Karpas-422 (cell line): ENCODE measurements around the gene CHRNE. TPM values are rescaled to one million over a fixed set of nuclear protein-coding genes. Genes with fewer than 3 reads are reported as not detected.

Experiments
- DNase-seq: peaks from one replicate; pipeline ENCODE4 v3.0.0-alpha.2; 2015
- H2AFZ ChIP-seq: fragments of 200-600 bp; sonication (generic); 2 replicates; pipeline ENCODE4 v1.6.1; 2014; ENCODE audit warnings: antibody characterized with exemption, low read length, mixed read lengths
- H3K27ac ChIP-seq: fragments of 200-600 bp; sonication (generic); 2 replicates; pipeline ENCODE4 v1.5.1; 2014; ENCODE audit warnings: mild to moderate bottlenecking, low read length, moderate library complexity
- H3K27me3 ChIP-seq: fragments of 200-600 bp; sonication (generic); 2 replicates; pipeline ENCODE4 v1.6.1; 2014; ENCODE audit warnings: low read length, mixed read lengths
- H3K36me3 ChIP-seq: fragments of 200-600 bp; sonication (generic); 2 replicates; pipeline ENCODE4 v1.6.1; 2014; ENCODE audit warnings: low read length, mixed read lengths; ENCODE audit not compliant: insufficient read depth
- H3K4me1 ChIP-seq: fragments of 200-600 bp; sonication (generic); 2 replicates; pipeline ENCODE4 v1.6.1; 2014; ENCODE audit warnings: mild to moderate bottlenecking, low read length, mixed read lengths
- H3K4me2 ChIP-seq: fragments of 200-600 bp; sonication (generic); 2 replicates; pipeline ENCODE4 v1.6.1; 2014; ENCODE audit warnings: low read length, low read depth, mild to moderate bottlenecking; ENCODE audit not compliant: poor library complexity, severe bottlenecking
- H3K4me3 ChIP-seq: fragments of 200-600 bp; sonication (generic); 2 replicates; pipeline ENCODE4 v1.5.1; 2014; ENCODE audit warnings: mild to moderate bottlenecking, antibody characterized with exemption, low read length, mixed read lengths
- H3K79me2 ChIP-seq: fragments of 200-600 bp; sonication (generic); 2 replicates; pipeline ENCODE4 v1.6.1; 2014; ENCODE audit warnings: mild to moderate bottlenecking, low read length, mixed read lengths
- H3K9ac ChIP-seq: fragments of 200-600 bp; sonication (generic); 2 replicates; pipeline ENCODE4 v1.6.0; 2014; ENCODE audit warnings: low read length
- H3K9me2 ChIP-seq: fragments of 200-600 bp; sonication (generic), shearing (Covaris generic); replicated peaks from 2 replicates; pipeline ENCODE4 v1.6.0; 2014; ENCODE audit warnings: mild to moderate bottlenecking, low read length, moderate library complexity; ENCODE audit not compliant: insufficient read depth
- H3K9me3 ChIP-seq: fragments of 300-700, 200-600 bp; sonication (generic); 2 replicates; pipeline ENCODE4 v1.6.1; 2014; ENCODE audit warnings: low read length, mixed read lengths
- H4K20me1 ChIP-seq: fragments of 200-600 bp; sonication (generic); 2 replicates; pipeline ENCODE4 v1.6.1; 2014; ENCODE audit warnings: mild to moderate bottlenecking, antibody characterized with exemption, low read length, low read depth; ENCODE audit not compliant: insufficient read depth
- total RNA-seq: library from RNA; depleted of rRNA; stranded (reverse); fragments of >200 nt; shearing (Covaris generic); gene quantifications from 2 replicates; pipeline ENCODE4 v1.2.3, GENCODE V29; 2014; ENCODE audit warnings: low replicate concordance

The CHRNE gene
- total RNA-seq, 1 experiment from 2014 or later, result 0.11 TPM

GRCh38 chr17:4898351-4898750 lies 4.5 kb downstream of the CHRNE start:
- Histone ChIP-seq H3K9me3 (no peaks in the 10 kb centered on the region), H4K20me1 (0 out of 2 replicates have a peak, but pooled peaks cover 5% of the 10 kb centered on the region), H3K4me3 (no peak overlapping the region), H3K27ac (no peak overlapping the region), H3K4me1 (peaks cover 6% of the 10 kb centered on the region), H3K9ac (no peak overlapping the region), H3K27me3 (no peaks in the 10 kb centered on the region), H3K79me2 (no peaks in the 10 kb centered on the region), H3K36me3 (no peaks in the 10 kb centered on the region; the same call in 1 of the 2 replicates), H3K9me2 (no peaks in the 10 kb centered on the region), H3K4me2 (no peak overlapping the region), H2AFZ (no peak overlapping the region)
- no peak for DNase-seq

DNA sequence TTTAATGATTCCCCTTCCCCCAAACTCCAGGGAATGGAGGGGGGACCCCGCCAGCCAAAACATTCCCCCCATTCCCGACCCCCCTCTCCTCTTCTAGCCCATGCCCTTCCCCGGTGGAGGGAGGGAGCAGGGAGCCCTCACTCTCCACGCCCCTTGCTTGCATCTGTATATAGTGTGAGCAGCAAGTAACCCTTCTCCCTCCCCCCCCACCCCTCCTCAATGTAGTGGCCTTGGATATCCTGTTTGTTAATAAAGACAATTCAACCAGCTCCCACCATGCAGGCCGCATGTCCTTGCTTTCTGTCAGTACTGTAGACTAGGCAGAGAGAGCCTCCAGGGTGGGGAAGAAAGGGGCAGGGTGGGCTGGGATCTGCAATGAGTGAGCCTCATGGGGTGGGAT lies 5.1 kb downstream of the CHRNE start:
- Histone ChIP-seq H3K4me2 (no peak overlapping the region), H3K9me2 (no peaks in the 10 kb centered on the region), H3K9ac (no peak overlapping the region), H3K36me3 (no peaks in the 10 kb centered on the region; the same call in 1 of the 2 replicates), H3K4me1 (peaks cover under 1% of the 10 kb centered on the region), H3K79me2 (no peaks in the 10 kb centered on the region), H3K4me3 (no peak overlapping the region), H3K27me3 (no peaks in the 10 kb centered on the region), H4K20me1 (0 out of 2 replicates have a peak, but pooled peaks cover 5% of the 10 kb centered on the region), H3K9me3 (no peaks in the 10 kb centered on the region), H2AFZ (no peak overlapping the region), H3K27ac (no peak overlapping the region)
- no peak for DNase-seq

DNA sequence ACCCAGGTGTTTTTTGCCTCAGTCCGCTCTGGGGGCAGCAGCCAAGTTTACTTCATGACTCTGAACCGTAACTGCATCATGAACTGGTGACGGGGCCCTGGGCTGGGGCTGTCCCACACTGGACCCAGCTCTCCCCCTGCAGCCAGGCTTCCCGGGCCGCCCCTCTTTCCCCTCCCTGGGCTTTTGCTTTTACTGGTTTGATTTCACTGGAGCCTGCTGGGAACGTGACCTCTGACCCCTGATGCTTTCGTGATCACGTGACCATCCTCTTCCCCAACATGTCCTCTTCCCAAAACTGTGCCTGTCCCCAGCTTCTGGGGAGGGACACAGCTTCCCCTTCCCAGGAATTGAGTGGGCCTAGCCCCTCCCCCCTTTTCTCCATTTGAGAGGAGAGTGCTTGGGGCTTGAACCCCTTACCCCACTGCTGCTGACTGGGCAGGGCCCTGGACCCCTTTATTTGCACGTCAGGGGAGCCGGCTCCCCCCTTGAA lies 5.7 kb downstream of the CHRNE start:
- H3K4me3 ChIP-seq, result no peak overlapping the region
- H2AFZ ChIP-seq, result no peak overlapping the region
- no peaks in the 10 kb centered on the region for H3K27me3 ChIP-seq
- H3K4me1 ChIP-seq, result no peaks in the 10 kb centered on the region
- no peaks in the 10 kb centered on the region for H3K9me3 ChIP-seq
- DNase-seq, result no peak
- H3K27ac ChIP-seq, result no peak overlapping the region
- no peak overlapping the region for H3K9ac ChIP-seq
- no peak overlapping the region for H3K4me2 ChIP-seq
- H3K9me2 ChIP-seq, result no peaks in the 10 kb centered on the region
- H4K20me1 ChIP-seq, result 0 out of 2 replicates have a peak, but pooled peaks cover 3% of the 10 kb centered on the region
- no peaks in the 10 kb centered on the region; the same call in 1 of the 2 replicates for H3K36me3 ChIP-seq
- H3K79me2 ChIP-seq, result no peaks in the 10 kb centered on the region

GRCh38 chr17:4896332-4897197 lies 6.3 kb downstream of the CHRNE start:
- Histone ChIP-seq H3K27me3 (no peaks in the 10 kb centered on the region), H3K4me1 (no peaks in the 10 kb centered on the region), H3K4me2 (no peak overlapping the region), H3K9me3 (no peaks in the 10 kb centered on the region), H3K9me2 (no peaks in the 10 kb centered on the region), H3K36me3 (no peaks in the 10 kb centered on the region; the same call in 1 of the 2 replicates), H3K4me3 (no peak overlapping the region), H3K9ac (no peak overlapping the region), H2AFZ (no peak overlapping the region), H3K79me2 (no peaks in the 10 kb centered on the region), H4K20me1 (no peaks in the 10 kb centered on the region), H3K27ac (no peak overlapping the region)
- DNase-seq, result no peak

DNA sequence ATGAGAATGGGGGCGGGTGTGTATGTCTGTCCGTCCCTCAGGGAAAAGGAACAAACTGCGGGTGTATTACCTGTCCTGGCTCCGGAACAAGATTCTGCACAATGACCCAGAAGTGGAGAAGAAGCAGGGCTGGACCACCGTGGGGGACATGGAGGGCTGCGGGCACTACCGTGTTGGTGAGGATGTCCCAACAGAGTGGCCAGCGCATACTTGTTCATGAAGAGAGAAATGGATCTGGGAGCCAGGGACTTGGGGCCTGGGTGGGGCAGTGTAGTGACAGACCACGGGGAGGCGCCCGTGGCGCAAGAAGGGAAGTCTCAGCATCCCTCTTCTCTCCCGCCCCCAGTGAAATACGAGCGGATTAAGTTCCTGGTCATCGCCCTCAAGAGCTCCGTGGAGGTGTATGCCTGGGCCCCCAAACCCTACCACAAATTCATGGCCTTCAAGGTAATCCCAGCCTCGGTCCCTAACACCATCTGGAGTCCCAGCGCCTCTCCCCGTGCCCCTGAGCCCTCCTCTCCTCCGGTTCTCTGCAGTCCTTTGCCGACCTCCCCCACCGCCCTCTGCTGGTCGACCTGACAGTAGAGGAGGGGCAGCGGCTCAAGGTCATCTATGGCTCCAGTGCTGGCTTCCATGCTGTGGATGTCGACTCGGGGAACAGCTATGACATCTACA lies 7.1 kb downstream of the CHRNE start:
- Histone ChIP-seq H4K20me1 (no peaks in the 10 kb centered on the region), H2AFZ (no peak overlapping the region), H3K27me3 (no peaks in the 10 kb centered on the region), H3K9ac (no peak overlapping the region), H3K4me3 (no peak overlapping the region), H3K9me2 (no peaks in the 10 kb centered on the region), H3K36me3 (0 out of 2 replicates have a peak, but pooled peaks cover under 1% of the 10 kb centered on the region), H3K9me3 (no peaks in the 10 kb centered on the region), H3K4me2 (no peak overlapping the region), H3K79me2 (no peaks in the 10 kb centered on the region), H3K27ac (no peak overlapping the region), H3K4me1 (no peaks in the 10 kb centered on the region)
- DNase-seq, result no peak

- no peaks in the 10 kb centered on the region for H3K9me2 ChIP-seq
- DNase-seq, result no peak
- H3K36me3 ChIP-seq, result 0 out of 2 replicates have a peak, but pooled peaks cover 7% of the 10 kb centered on the region
- no peaks in the 10 kb centered on the region for H4K20me1 ChIP-seq
- H3K79me2 ChIP-seq, result no peaks in the 10 kb centered on the region
- H3K4me2 ChIP-seq, result no peak overlapping the region
- no peaks in the 10 kb centered on the region for H3K9me3 ChIP-seq
- H2AFZ ChIP-seq, result no peak overlapping the region
- no peaks in the 10 kb centered on the region for H3K4me1 ChIP-seq
- no peaks in the 10 kb centered on the region for H3K27me3 ChIP-seq
- H3K9ac ChIP-seq, result no peak overlapping the region
- H3K27ac ChIP-seq, result no peak overlapping the region
- H3K4me3 ChIP-seq, result no peak overlapping the region
Measured at GRCh38 chr17:4895121-4895520, 7.8 kb downstream of the CHRNE start.

DNA sequence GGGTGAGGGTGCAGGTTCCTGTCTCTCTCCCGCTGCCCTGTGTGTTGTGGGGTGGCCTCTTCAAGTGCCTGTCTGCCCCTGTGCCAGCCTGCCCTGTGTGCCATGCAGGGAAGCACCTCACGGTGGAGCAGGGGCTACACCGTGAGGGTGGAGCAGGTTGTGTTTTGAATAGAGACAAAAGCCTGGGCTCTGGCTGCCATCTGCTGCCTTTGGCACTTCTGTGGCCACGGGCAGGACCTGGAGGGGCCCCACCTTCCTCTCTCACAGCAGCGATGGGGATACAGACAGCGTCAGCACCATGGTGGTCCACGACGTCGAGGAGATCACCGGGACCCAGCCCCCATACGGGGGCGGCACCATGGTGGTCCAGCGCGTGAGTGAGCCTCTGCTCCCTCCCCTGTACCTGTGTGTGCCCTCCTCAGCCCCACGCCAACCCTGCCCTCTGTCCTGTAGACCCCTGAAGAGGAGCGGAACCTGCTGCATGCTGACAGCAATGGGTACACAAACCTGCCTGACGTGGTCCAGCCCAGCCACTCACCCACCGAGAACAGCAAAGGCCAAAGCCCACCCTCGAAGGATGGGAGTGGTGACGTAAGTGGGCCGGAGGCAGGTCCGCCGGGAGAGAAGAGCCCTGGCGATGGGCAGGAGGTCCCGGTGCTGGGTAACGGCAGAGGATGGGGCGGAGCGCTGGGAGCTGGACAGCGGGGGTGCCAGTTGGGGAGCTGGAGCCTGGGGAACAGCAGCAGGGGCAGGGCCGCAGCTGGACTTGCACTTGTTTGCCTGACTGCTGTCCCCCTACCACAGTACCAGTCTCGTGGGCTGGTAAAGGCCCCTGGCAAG lies 9.0 kb downstream of the CHRNE start:
- Histone ChIP-seq H4K20me1 (0 out of 2 replicates have a peak, but pooled peaks cover 3% of the 10 kb centered on the region), H3K36me3 (0 out of 2 replicates have a peak, but pooled peaks cover 7% of the 10 kb centered on the region)

More for the DNA sequence above, 9.0 kb downstream of the CHRNE start:
- no peaks in the 10 kb centered on the region for H3K79me2 ChIP-seq
- H3K9ac ChIP-seq, result no peak overlapping the region
- H2AFZ ChIP-seq, result no peak overlapping the region
- no peaks in the 10 kb centered on the region for H3K4me1 ChIP-seq
- H3K27me3 ChIP-seq, result no peaks in the 10 kb centered on the region
- H3K4me2 ChIP-seq, result no peak overlapping the region
- no peak overlapping the region for H3K27ac ChIP-seq
- no peaks in the 10 kb centered on the region for H3K9me2 ChIP-seq
- H3K9me3 ChIP-seq, result no peaks in the 10 kb centered on the region
- no peak for DNase-seq
- no peak overlapping the region for H3K4me3 ChIP-seq
